RWPE1 (cell line): Measurements from ENCODE around the gene ARMS2.

Experiments used
- CTCF ChIA-PET: fragments of 350-600 bp; sonication (Branson Sonifier 250); formaldehyde crosslinking; extraction: SDS; loops from one replicate; lab custom pipeline; 2021; lab: Yijun Ruan, JAX
- POLR2A ChIA-PET: fragments of 400-600 bp; formaldehyde crosslinking; extraction: SDS; loops from one replicate; lab custom pipeline; 2020; ENCODE audit warnings: antibody characterized with exemption; ENCODE audit not compliant: low non-redundant PET; lab: Yijun Ruan, JAX
- DNase-seq: peaks from one replicate; pipeline ENCODE4 v3.0.0; 2012; ENCODE audit warnings: low spot score
- H3K27ac ChIP-seq: fragments of 450-650 bp; 2 replicates; pipeline ENCODE4 v1.5.1; 2017
- CTCF ChIP-seq: fragments of 450-650 bp; conservative IDR thresholded peaks from 2 replicates; pipeline ENCODE4 v1.5.1; 2017; ENCODE audit warnings: low read depth, mild to moderate bottlenecking

The ARMS2 gene

GRCh38 chr10:122467701-122468100, 13.2 kb downstream of the ARMS2 start:
- TF ChIP-seq CTCF = no peak
- ChIA-PET POLR2A (no interaction called here), CTCF (no interaction called here)
- peak overlapping the region; percentile 98 for H3K27ac ChIP-seq
- DNase-seq = no peak

- ChIA-PET POLR2A (interaction anchor here (0.6 to 1.1 kb wide), 3 partner anchors 23 to 762 kb away, joined by 4 read pairs; no protein-coding TSS in a partner anchor), CTCF (interaction anchor here (0.7 to 1.7 kb wide), 6 partner anchors 23 to 100 kb away, joined by 3 to 14 read pairs (median 4); no protein-coding TSS in a partner anchor)
- no peak for TF ChIP-seq CTCF
Measured at GRCh38 chr10:122468307-122468925, 14.0 kb downstream of the ARMS2 start.

GRCh38 chr10:122468926-122469781, 14.7 kb downstream of the ARMS2 start:
- H3K27ac ChIP-seq = peak overlapping the region; percentile 98
- TF ChIP-seq CTCF = no peak
- ChIA-PET CTCF (interaction anchor here (0.6 to 1.7 kb wide), 9 partner anchors 11 to 200 kb away, joined by 3 to 14 read pairs (median 4); no protein-coding TSS in a partner anchor), POLR2A (interaction anchor here (0.6 to 1.1 kb wide), 3 partner anchors 22 to 761 kb away, joined by 4 read pairs; no protein-coding TSS in a partner anchor)
- peak; percentile 98 for DNase-seq

More at GRCh38 chr10:122468307-122468925, 14.0 kb downstream of the ARMS2 start:
- DNase-seq = no peak
- H3K27ac ChIP-seq = peak overlapping the region; percentile 98

GRCh38 chr10:122469848-122470247, 15.4 kb downstream of the ARMS2 start:
- DNase-seq = no peak
- ChIA-PET POLR2A (interaction anchor here (1.1 kb wide), 1 partner anchor 21 kb away, joined by 4 read pairs; no protein-coding TSS in a partner anchor), CTCF (interaction anchor here (0.6 to 1.7 kb wide), 8 partner anchors 20 to 820 kb away, joined by 3 to 14 read pairs (median 4); no protein-coding TSS in a partner anchor)
- peak overlapping the region; percentile 98 for H3K27ac ChIP-seq
- TF ChIP-seq CTCF = no peak

GRCh38 chr10:122471531-122472177, 17.2 kb downstream of the ARMS2 start:
- POLR2A ChIA-PET = no interaction called here
- CTCF ChIA-PET = no interaction called here

More at GRCh38 chr10:122471531-122472177, 17.2 kb downstream of the ARMS2 start:
- DNase-seq = peak; percentile 57
- TF ChIP-seq CTCF = no peak
- H3K27ac ChIP-seq = peak overlapping the region; percentile 73
